Measurements from ENCODE around the gene WDR33. TPM values are rescaled to one million over a fixed set of nuclear protein-coding genes. Genes with fewer than 3 reads are reported as not detected.

The WDR33 gene
- total and polyA plus RNA-seq, 2 experiments from 2014 or later, result 16.9 to 43.8 TPM

DNA sequence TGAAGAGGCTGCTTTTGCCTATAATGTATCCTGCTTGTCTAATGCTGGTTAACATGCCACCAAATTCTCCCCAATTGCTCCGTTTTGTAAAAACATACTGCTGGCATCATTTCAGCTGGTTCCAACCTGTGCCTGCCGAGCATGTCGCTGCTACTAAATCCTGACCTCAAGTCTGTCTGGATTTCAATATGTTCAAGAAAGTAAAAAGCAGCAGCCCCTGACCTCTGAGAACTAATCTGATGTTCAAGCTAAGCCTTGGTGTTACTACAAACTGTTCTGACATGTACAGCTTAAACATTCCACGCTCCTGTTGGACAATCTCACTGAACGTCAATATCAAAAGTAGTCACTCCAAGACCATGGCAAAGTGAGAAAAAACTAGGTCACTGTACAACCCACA is 63.4 kb downstream of the WDR33 start:
- Histone ChIP-seq H3K9me2 (ENCODE audit: insufficient read depth) (no peaks in the 10 kb centered on the region), H3K36me3 (ENCODE audit: low read depth) (peaks cover 4% of the 10 kb centered on the region; the same call in 1 of the 2 replicates), H3K4me3 (no peak overlapping the region), H3K27ac (no peak overlapping the region), H2AFZ (no peak overlapping the region), H3K9me3 (ENCODE audit: low read depth) (no peaks in the 10 kb centered on the region), H3K79me2 (ENCODE audit: insufficient read depth) (peaks cover 8% of the 10 kb centered on the region; the same call in 1 of the 2 replicates), H3K27me3 (replicated peaks; ENCODE audit: insufficient read depth) (no peaks in the 10 kb centered on the region), H3K4me2 (ENCODE audit: unreplicated experiment) (no peak overlapping the region), H3F3A (ENCODE audit: insufficient read depth) (no peaks in the 10 kb centered on the region), H3K9ac (no peak overlapping the region), H3K4me1 (ENCODE audit: insufficient read depth) (peaks cover 7% of the 10 kb centered on the region; the same call in 1 of the 2 replicates), H4K20me1 (ENCODE audit: insufficient read depth) (no peaks in the 10 kb centered on the region)
- in situ Hi-C loops (cut with MboI), result no loop called here
- DNase-seq, result no peak
- no peak for TF ChIP-seq EZH2 (IDR thresholded peaks at IDR 0.05; ENCODE audit: insufficient read depth, poor library complexity, severe bottlenecking)
- no peak for TF ChIP-seq EZH2phosphoT487 (IDR thresholded peaks at IDR 0.05; ENCODE audit: insufficient read depth, low read depth)
- WGBS, 2 experiments (ENCODE audit: low coverage in 1 of 2, low lambda C conversion rate in 2 of 2, missing lambda C conversion rate in 2 of 2), result 99 to 100% methylated on average over 5 of the region's 5 CpGs

DNA sequence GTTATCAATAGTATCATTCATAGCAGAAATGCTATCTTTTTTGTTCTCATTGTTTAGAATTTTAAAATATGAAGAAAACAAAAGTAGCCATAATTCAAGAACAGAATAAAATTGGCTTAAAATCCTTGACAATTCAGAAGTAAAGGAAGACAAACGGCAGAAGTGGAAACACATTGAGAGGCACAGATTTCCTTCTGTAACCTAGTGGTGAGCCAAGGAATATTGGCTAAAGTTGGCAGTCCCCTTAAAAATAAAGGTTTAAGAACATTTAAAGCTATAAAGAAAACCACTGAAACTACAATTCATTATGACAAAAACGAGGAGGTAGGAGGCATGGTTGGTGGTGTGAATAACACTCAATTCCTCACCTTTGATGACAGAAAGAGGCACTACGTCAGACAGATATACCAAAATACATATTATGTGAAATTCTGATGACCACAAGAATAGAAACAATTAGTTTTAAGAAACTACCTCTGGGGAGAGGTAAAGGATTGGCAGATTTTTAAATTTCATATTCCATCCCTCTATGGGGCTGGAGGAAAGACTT is 67.4 kb downstream of the WDR33 start:
- Histone ChIP-seq H3K9ac (no peak overlapping the region), H3K9me3 (ENCODE audit: low read depth) (no peaks in the 10 kb centered on the region), H3K27me3 (replicated peaks; ENCODE audit: insufficient read depth) (no peaks in the 10 kb centered on the region), H3K36me3 (ENCODE audit: low read depth) (peaks cover 12% of the 10 kb centered on the region), H3K4me3 (no peak overlapping the region), H3K4me2 (ENCODE audit: unreplicated experiment) (no peak overlapping the region), H2AFZ (no peak overlapping the region), H4K20me1 (ENCODE audit: insufficient read depth) (no peaks in the 10 kb centered on the region), H3K79me2 (ENCODE audit: insufficient read depth) (peaks cover 8% of the 10 kb centered on the region; the same call in 1 of the 2 replicates), H3K27ac (no peak overlapping the region), H3F3A (ENCODE audit: insufficient read depth) (no peaks in the 10 kb centered on the region), H3K4me1 (ENCODE audit: insufficient read depth) (no peaks in the 10 kb centered on the region), H3K9me2 (ENCODE audit: insufficient read depth) (no peaks in the 10 kb centered on the region)
- TF ChIP-seq EZH2phosphoT487 (IDR thresholded peaks at IDR 0.05; ENCODE audit: insufficient read depth, low read depth) (no peak), EZH2 (IDR thresholded peaks at IDR 0.05; ENCODE audit: insufficient read depth, poor library complexity, severe bottlenecking) (no peak)
- DNase-seq, result no peak
- 52 to 62% methylated on average over 3 of the region's 3 CpGs for WGBS, 2 experiments (ENCODE audit: low coverage in 1 of 2, low lambda C conversion rate in 2 of 2, missing lambda C conversion rate in 2 of 2)
- in situ Hi-C loops (cut with MboI), result no loop called here

GRCh38 chr2:127740665-127741288 is 70.2 kb downstream of the WDR33 start:
- H3K27ac ChIP-seq, result no peak overlapping the region
- H4K20me1 ChIP-seq (ENCODE audit: insufficient read depth), result no peaks in the 10 kb centered on the region
- no peaks in the 10 kb centered on the region for H3K79me2 ChIP-seq (ENCODE audit: insufficient read depth)
- no peaks in the 10 kb centered on the region for H3K4me1 ChIP-seq (ENCODE audit: insufficient read depth)
- H3K9me2 ChIP-seq (ENCODE audit: insufficient read depth), result no peaks in the 10 kb centered on the region
- H3K27me3 ChIP-seq (replicated peaks; ENCODE audit: insufficient read depth), result no peaks in the 10 kb centered on the region
- H3K4me3 ChIP-seq, result no peak overlapping the region
- in situ Hi-C loops (cut with MboI), result no loop called here
- H3K4me2 ChIP-seq (ENCODE audit: unreplicated experiment), result no peak overlapping the region
- H3K9me3 ChIP-seq (ENCODE audit: low read depth), result no peaks in the 10 kb centered on the region
- peaks cover 9% of the 10 kb centered on the region for H3K36me3 ChIP-seq (ENCODE audit: low read depth)
- 100% methylated on average over 3 of the region's 3 CpGs for WGBS, 2 experiments (ENCODE audit: low coverage in 1 of 2, low lambda C conversion rate in 2 of 2, missing lambda C conversion rate in 2 of 2)
- TF ChIP-seq EZH2phosphoT487 (IDR thresholded peaks at IDR 0.05; ENCODE audit: insufficient read depth, low read depth) (no peak), EZH2 (IDR thresholded peaks at IDR 0.05; ENCODE audit: insufficient read depth, poor library complexity, severe bottlenecking) (no peak)
- H3K9ac ChIP-seq, result no peak overlapping the region
- H3F3A ChIP-seq (ENCODE audit: insufficient read depth), result no peaks in the 10 kb centered on the region
- no peak overlapping the region for H2AFZ ChIP-seq
- DNase-seq, result no peak

- in situ Hi-C loops (cut with MboI), result no loop called here
- H3K4me2 ChIP-seq (ENCODE audit: unreplicated experiment), result no peak overlapping the region
- peaks cover 3% of the 10 kb centered on the region for H3K4me1 ChIP-seq (ENCODE audit: insufficient read depth)
- 98 to 100% methylated on average over 1 of the region's 1 CpG for WGBS, 2 experiments (ENCODE audit: low coverage in 1 of 2, low lambda C conversion rate in 2 of 2, missing lambda C conversion rate in 2 of 2)
- H4K20me1 ChIP-seq (ENCODE audit: insufficient read depth), result no peaks in the 10 kb centered on the region
- peaks cover 2% of the 10 kb centered on the region; the same call in 1 of the 2 replicates for H3F3A ChIP-seq (ENCODE audit: insufficient read depth)
- H3K4me3 ChIP-seq, result no peak overlapping the region
- DNase-seq, result no peak
- no peak overlapping the region for H3K27ac ChIP-seq
- no peaks in the 10 kb centered on the region for H3K79me2 ChIP-seq (ENCODE audit: insufficient read depth)
- no peak for TF ChIP-seq EZH2 (IDR thresholded peaks at IDR 0.05; ENCODE audit: insufficient read depth, poor library complexity, severe bottlenecking)
- TF ChIP-seq EZH2phosphoT487 (IDR thresholded peaks at IDR 0.05; ENCODE audit: insufficient read depth, low read depth), result no peak
- peaks cover 9% of the 10 kb centered on the region for H3K36me3 ChIP-seq (ENCODE audit: low read depth)
- H3K9ac ChIP-seq, result no peak overlapping the region
- no peaks in the 10 kb centered on the region for H3K9me3 ChIP-seq (ENCODE audit: low read depth)
- H3K9me2 ChIP-seq (ENCODE audit: insufficient read depth), result no peaks in the 10 kb centered on the region
- H2AFZ ChIP-seq, result no peak overlapping the region
- no peaks in the 10 kb centered on the region for H3K27me3 ChIP-seq (replicated peaks; ENCODE audit: insufficient read depth)
Measured at GRCh38 chr2:127739800-127740199, 71.2 kb downstream of the WDR33 start.

Data from GM23248 (cell line).